Neuronal stem cell (in vitro differentiated cells): ENCODE data around the gene RBPJL.

Experiments
- DNase-seq: peaks from one replicate; pipeline ENCODE4 v3.0.0-alpha.2; 2013; ENCODE audit warnings: low spot score
- H2AFZ ChIP-seq: one replicate; pipeline ENCODE4 v1.6.1; 2013; ENCODE audit warnings: mild to moderate bottlenecking, low read length, inconsistent platforms
- H2AK5ac ChIP-seq: 2 replicates; pipeline ENCODE4 v1.6.1; 2013; ENCODE audit warnings: low read depth, mild to moderate bottlenecking, inconsistent platforms, low read length, moderate library complexity, mixed read lengths
- H2BK120ac ChIP-seq: 2 replicates; pipeline ENCODE4 v1.6.1; 2013; ENCODE audit warnings: low read depth, mild to moderate bottlenecking, inconsistent platforms, low read length, moderate library complexity, mixed read lengths
- H2BK12ac ChIP-seq: one replicate; pipeline ENCODE4 v1.6.1; 2013; ENCODE audit warnings: low read length, inconsistent platforms
- H2BK15ac ChIP-seq: 2 replicates; pipeline ENCODE4 v1.6.1; 2013; ENCODE audit warnings: mild to moderate bottlenecking, low read length, inconsistent platforms, mixed read lengths
- H2BK5ac ChIP-seq: one replicate; pipeline ENCODE4 v1.6.1; 2013; ENCODE audit warnings: inconsistent platforms, mild to moderate bottlenecking, low read length, moderate library complexity
- H3K14ac ChIP-seq: one replicate; pipeline ENCODE4 v1.6.1; 2013; ENCODE audit warnings: low read length, inconsistent platforms
- H3K18ac ChIP-seq: 2 replicates; pipeline ENCODE4 v1.6.1; 2013; ENCODE audit warnings: low read length, inconsistent platforms
- H3K23ac ChIP-seq: 2 replicates; pipeline ENCODE4 v1.6.1; 2013; ENCODE audit warnings: low read depth, mild to moderate bottlenecking, mixed read lengths, low read length, inconsistent platforms; ENCODE audit not compliant: poor library complexity
- H3K27ac ChIP-seq: replicated peaks from 3 replicates; pipeline ENCODE4 v1.5.1; 2013; ENCODE audit warnings: low read length, inconsistent platforms
- H3K27me3 ChIP-seq, 3 experiments: 2 replicates each; pipeline ENCODE4 v1.6.1; 2013; ENCODE audit warnings: low read length in 3 of 3, mild to moderate bottlenecking in 2 of 3, inconsistent platforms in 1 of 3, low read depth in 1 of 3, mixed read lengths in 1 of 3, moderate library complexity in 1 of 3; ENCODE audit not compliant: control insufficient read depth in 3 of 3, insufficient read depth in 3 of 3
- H3K36me3 ChIP-seq, 2 donors: replicated peaks in 1 of 2; 2 replicates each; pipeline ENCODE4 v1.6.1; 2013; ENCODE audit warnings: low read length in 2 of 2; ENCODE audit not compliant: control insufficient read depth in 2 of 2, insufficient read depth in 2 of 2
- H3K4ac ChIP-seq: 2 replicates; pipeline ENCODE4 v1.6.1; 2013; ENCODE audit warnings: inconsistent platforms, mild to moderate bottlenecking, low read length, moderate library complexity
- H3K4me1 ChIP-seq, 2 donors: 1 replicate in 1 of 2; 2 replicates in 1 of 2; pipeline ENCODE4 v1.6.1; 2013; ENCODE audit warnings: low read length in 2 of 2, low read depth in 1 of 2; ENCODE audit not compliant: control insufficient read depth in 2 of 2, insufficient read depth in 1 of 2
- H3K4me2 ChIP-seq: one replicate; pipeline ENCODE4 v1.6.1; 2013; ENCODE audit warnings: mild to moderate bottlenecking, low read length, inconsistent platforms; ENCODE audit not compliant: insufficient read depth, poor library complexity, severe bottlenecking
- H3K4me3 ChIP-seq, 2 donors: 2 replicates each; pipeline ENCODE4 v1.5.1; 2013; ENCODE audit warnings: low read length in 2 of 2, mild to moderate bottlenecking in 2 of 2, inconsistent platforms in 1 of 2, moderate library complexity in 1 of 2
- H3K79me1 ChIP-seq: one replicate; pipeline ENCODE4 v1.6.1; 2013; ENCODE audit warnings: low read depth, mild to moderate bottlenecking, inconsistent platforms, low read length, moderate library complexity
- H3K9ac ChIP-seq: one replicate; pipeline ENCODE4 v1.6.1; 2013; ENCODE audit warnings: mild to moderate bottlenecking, low read depth, low read length, inconsistent platforms; ENCODE audit not compliant: poor library complexity
- H3K9me3 ChIP-seq, 2 donors: replicated peaks in 1 of 2; 2 replicates each; pipeline versions ENCODE3 to v1.6.1; 2013; ENCODE audit warnings: low read length in 2 of 2, mild to moderate bottlenecking in 2 of 2, inconsistent platforms in 1 of 2, low read depth in 1 of 2, mixed read lengths in 1 of 2, moderate library complexity in 1 of 2; ENCODE audit not compliant: control insufficient read depth in 2 of 2, insufficient read depth in 1 of 2
- H4K8ac ChIP-seq: one replicate; pipeline ENCODE4 v1.6.1; 2013; ENCODE audit warnings: low read depth, mild to moderate bottlenecking, inconsistent platforms, low read length, moderate library complexity
- H4K91ac ChIP-seq: one replicate; pipeline ENCODE4 v1.6.1; 2013; ENCODE audit warnings: low read length, low read depth, mild to moderate bottlenecking, inconsistent platforms; ENCODE audit not compliant: poor library complexity
- WGBS, 2 donors: extraction: QIAGEN DNeasy Blood & Tissue Kit; methylation state at CpG; one replicate each; pipeline ENCODE4 v1.1.7; 2013; ENCODE audit warnings: missing lambda C conversion rate in 2 of 2, mixed read lengths in 1 of 2; ENCODE audit not compliant: insufficient read length in 2 of 2, insufficient replicate concordance in 1 of 2; ENCODE audit errors: extremely low coverage in 2 of 2; 5-methylcytosine and 5-hydroxymethylcytosine counted together

The RBPJL gene

GRCh38 chr20:45289942-45290676 lies 16.5 kb upstream of the RBPJL start:
- no peak overlapping the region for H2AK5ac ChIP-seq
- no peak overlapping the region for H2BK12ac ChIP-seq
- H2AFZ ChIP-seq, result no peak overlapping the region
- no peak overlapping the region for H3K27ac ChIP-seq
- H3K79me1 ChIP-seq, result no peaks in the 10 kb centered on the region
- no peak overlapping the region for H3K14ac ChIP-seq
- H3K9ac ChIP-seq, result no peak overlapping the region
- no peak overlapping the region for H3K4me3 ChIP-seq
- no peak overlapping the region for H3K4ac ChIP-seq
- no peak overlapping the region for H3K18ac ChIP-seq
- no peak overlapping the region for H4K91ac ChIP-seq
- H3K23ac ChIP-seq, result no peak overlapping the region
- peaks cover 2% of the 10 kb centered on the region in 2 donors for H3K4me1 ChIP-seq
- DNase-seq, result no peak
- peaks cover 4 to 13% of the 10 kb centered on the region in 2 donors for H3K9me3 ChIP-seq
- no peaks in the 10 kb centered on the region for H3K36me3 ChIP-seq
- WGBS, 2 donors, result no CpG with 5 or more reads among the region's 13 CpGs
- no peak overlapping the region for H2BK120ac ChIP-seq
- no peak overlapping the region for H4K8ac ChIP-seq
- no peak overlapping the region for H3K4me2 ChIP-seq
- peak overlapping the region; percentile 20 for H2BK5ac ChIP-seq
- no peak overlapping the region for H2BK15ac ChIP-seq
- peaks cover 0 to 35% (median 3%) of the 10 kb centered on the region in 3 experiments for H3K27me3 ChIP-seq

GRCh38 chr20:45290677-45291355 lies 15.8 kb upstream of the RBPJL start:
- Histone ChIP-seq H2BK5ac (no peak overlapping the region), H3K4me2 (no peak overlapping the region), H4K91ac (no peak overlapping the region), H2BK120ac (no peak overlapping the region), H2AK5ac (no peak overlapping the region), H3K9me3 (peaks cover 4 to 13% of the 10 kb centered on the region in 2 donors), H3K36me3 (no peaks in the 10 kb centered on the region), H3K23ac (no peak overlapping the region), H2BK15ac (no peak overlapping the region), H3K14ac (no peak overlapping the region), H3K4ac (no peak overlapping the region), H3K18ac (no peak overlapping the region), H3K79me1 (no peaks in the 10 kb centered on the region), H3K27ac (no peak overlapping the region), H3K27me3 (peaks cover 0 to 35% (median 3%) of the 10 kb centered on the region in 3 experiments), H3K4me3 (no peak overlapping the region), H2BK12ac (no peak overlapping the region), H3K9ac (no peak overlapping the region), H3K4me1 (peaks cover 2% of the 10 kb centered on the region in 2 donors), H4K8ac (no peak overlapping the region), H2AFZ (peak overlapping the region; percentile 2)
- WGBS, 2 donors, result no CpG with 5 or more reads among the region's 8 CpGs
- DNase-seq, result peak; percentile 85

GRCh38 chr20:45291526-45291925 lies 15.1 kb upstream of the RBPJL start:
- H3K23ac ChIP-seq, result no peak overlapping the region
- peak overlapping the region; percentile 64 for H2AK5ac ChIP-seq
- no peak for DNase-seq
- no peak overlapping the region for H2BK12ac ChIP-seq
- no CpG with 5 or more reads among the region's 9 CpGs for WGBS, 2 donors
- no peak overlapping the region for H3K14ac ChIP-seq
- H3K9me3 ChIP-seq, result peaks cover 4 to 13% of the 10 kb centered on the region in 2 donors
- no peak overlapping the region for H2BK15ac ChIP-seq
- no peak overlapping the region for H3K18ac ChIP-seq
- no peak overlapping the region for H3K9ac ChIP-seq
- H4K91ac ChIP-seq, result no peak overlapping the region
- H3K4me3 ChIP-seq, result no peak overlapping the region
- no peak overlapping the region for H3K27ac ChIP-seq
- H3K4ac ChIP-seq, result no peak overlapping the region
- H3K4me2 ChIP-seq, result no peak overlapping the region
- H2AFZ ChIP-seq, result no peak overlapping the region
- peaks cover 0 to 35% (median 3%) of the 10 kb centered on the region in 3 experiments for H3K27me3 ChIP-seq
- no peaks in the 10 kb centered on the region for H3K36me3 ChIP-seq
- H3K79me1 ChIP-seq, result no peaks in the 10 kb centered on the region
- H3K4me1 ChIP-seq, result peaks cover 2% of the 10 kb centered on the region in 2 donors
- H2BK5ac ChIP-seq, result no peak overlapping the region
- H4K8ac ChIP-seq, result no peak overlapping the region
- H2BK120ac ChIP-seq, result no peak overlapping the region

GRCh38 chr20:45292343-45292742 lies 14.3 kb upstream of the RBPJL start:
- Histone ChIP-seq H3K79me1 (no peaks in the 10 kb centered on the region), H3K4me3 (no peak overlapping the region), H4K91ac (no peak overlapping the region), H3K14ac (no peak overlapping the region), H3K9ac (no peak overlapping the region), H4K8ac (no peak overlapping the region), H3K36me3 (no peaks in the 10 kb centered on the region), H3K27ac (no peak overlapping the region), H3K18ac (no peak overlapping the region), H3K9me3 (peaks cover 4 to 13% of the 10 kb centered on the region in 2 donors), H3K4me2 (no peak overlapping the region), H2BK5ac (no peak overlapping the region), H2AFZ (no peak overlapping the region), H2BK15ac (no peak overlapping the region), H3K4me1 (peaks cover 2% of the 10 kb centered on the region in 2 donors), H2AK5ac (no peak overlapping the region), H2BK120ac (no peak overlapping the region), H3K4ac (no peak overlapping the region), H3K23ac (no peak overlapping the region), H3K27me3 (peaks cover 0 to 35% (median 3%) of the 10 kb centered on the region in 3 experiments), H2BK12ac (no peak overlapping the region)
- no peak for DNase-seq
- WGBS, 2 donors, result no CpG with 5 or more reads among the region's 2 CpGs
